Islet of Langerhans (tissue), 1 donor: ENCODE results near the gene SMAD3.

ENCODE experiments used
- FAIRE-seq: peaks from one replicate; lab custom pipeline; 2011; peaks lifted over from hg19 to GRCh38; lab: Jason Lieb, UNC

SMAD3 gene

GRCh38 chr15:67082007-67082536, 16.7 kb downstream of the SMAD3 start:
- FAIRE-seq, result no peak

- FAIRE-seq, result no peak
Measured at GRCh38 chr15:67083135-67083762, 17.8 kb downstream of the SMAD3 start.

GRCh38 chr15:67084561-67084960, 19.2 kb downstream of the SMAD3 start:
- FAIRE-seq, result no peak

GRCh38 chr15:67085237-67085817, 19.9 kb downstream of the SMAD3 start:
- FAIRE-seq, result no peak

- FAIRE-seq, result no peak
Measured at GRCh38 chr15:67085818-67086636, 20.6 kb downstream of the SMAD3 start.

- FAIRE-seq, result no peak
Measured at GRCh38 chr15:67086637-67086914, 21.2 kb downstream of the SMAD3 start.

GRCh38 chr15:67087507-67088172, 22.2 kb downstream of the SMAD3 start:
- no peak for FAIRE-seq

GRCh38 chr15:67089217-67090193, 24.1 kb downstream of the SMAD3 start:
- FAIRE-seq, result no peak

- FAIRE-seq, result no peak
Measured at GRCh38 chr15:67090297-67091070, 25.1 kb downstream of the SMAD3 start.

- no peak for FAIRE-seq
Measured at GRCh38 chr15:67091071-67091979, 25.9 kb downstream of the SMAD3 start.

- FAIRE-seq, result no peak
Measured at GRCh38 chr15:67091980-67092677, 26.7 kb downstream of the SMAD3 start.

- no peak for FAIRE-seq
Measured at GRCh38 chr15:67092752-67093503, 27.5 kb downstream of the SMAD3 start.

GRCh38 chr15:67093504-67093862, 28.1 kb downstream of the SMAD3 start:
- FAIRE-seq, result no peak

GRCh38 chr15:67094001-67094826, 28.8 kb downstream of the SMAD3 start:
- FAIRE-seq, result no peak

GRCh38 chr15:67095912-67096311, 30.5 kb downstream of the SMAD3 start:
- no peak for FAIRE-seq

- no peak for FAIRE-seq
Measured at GRCh38 chr15:67096546-67097294, 31.3 kb downstream of the SMAD3 start.

GRCh38 chr15:67097424-67097823, 32.0 kb downstream of the SMAD3 start:
- FAIRE-seq, result no peak
